Ovary (tissue), 9 donors: ENCODE measurements around the gene PTPN1. TPM values are rescaled to one million over a fixed set of nuclear protein-coding genes. Genes with fewer than 3 reads are reported as not detected.
"Not testable (repeated sequence)": the region's sequence is repeated elsewhere in the genome, so short reads cannot be mapped to it uniquely, and the experiment has no call there.

ENCODE experiments used
- DNase-seq, 5 donors: peaks; one replicate each; pipeline ENCODE4 v3.0.0-alpha.2; 2019 to 2020
- H3K27ac ChIP-seq, 2 donors: fragments of 200-600 bp; one replicate each; pipeline versions ENCODE4 v1.5.1 to v1.8.0; 2019 to 2022
- H3K27me3 ChIP-seq: fragments of 200-600 bp; one replicate; pipeline ENCODE4 v1.8.0; 2022
- H3K36me3 ChIP-seq: fragments of 200-600 bp; sonication (generic); one replicate; pipeline ENCODE4 v1.5.1; 2019
- H3K4me1 ChIP-seq: one replicate; pipeline ENCODE4 v1.8.1; 2013; ENCODE audit warnings: mild to moderate bottlenecking, moderate library complexity; ENCODE audit not compliant: insufficient read depth
- H3K4me3 ChIP-seq: fragments of 200-600 bp; sonication (generic); one replicate; pipeline ENCODE4 v1.5.1; 2017
- H3K9me3 ChIP-seq, 2 donors: fragments of 200-600 bp in 1 of 2; sonication (generic) in 1 of 2; one replicate each; pipeline versions ENCODE4 v1.5.1 to v1.8.1; 2013 to 2019; ENCODE audit warnings: mild to moderate bottlenecking in 1 of 2, moderate library complexity in 1 of 2
- CTCF ChIP-seq, 3 donors: fragments of 450-650 bp in 2 of 3; fragments of 200-600 bp in 1 of 3; IDR thresholded peaks; one replicate each; pipeline versions ENCODE4 v1.5.1 to v1.8.0; 2016 to 2022; ENCODE audit warnings: antibody characterized with exemption in 3 of 3, mild to moderate bottlenecking in 1 of 3
- EP300 ChIP-seq: sonication (generic); formaldehyde crosslinking; IDR thresholded peaks from one replicate; pipeline ENCODE4 v1.6.1; 2017; ENCODE audit warnings: antibody characterized with exemption
- POLR2A ChIP-seq: fragments of 450-650 bp; IDR thresholded peaks from one replicate; pipeline ENCODE4 v1.6.1; 2017; ENCODE audit warnings: antibody characterized with exemption, mild to moderate bottlenecking, moderate library complexity
- WGBS, 3 donors: extraction: QIAGEN DNeasy Blood & Tissue Kit in 1 of 3; methylation state at CpG; one replicate each; pipeline versions ENCODE4 v1.1.5 to v1.1.7; 2013 to 2017; 5-methylcytosine and 5-hydroxymethylcytosine counted together
- intact Hi-C, 4 donors: fragments of 100-400 bp; cut with DNase I; formaldehyde crosslinking; loops; one replicate each; pipeline versions ENCODE4 v1.11.0 to v1.15.1; 2022 to 2023
- polyA plus RNA-seq, 2 donors: library from polyadenylated mRNA; stranded (reverse); fragments of 200-250 nt in 1 of 2; fragments of 350-450 nt in 1 of 2; fragmentation: Illumina TruSeq in 1 of 2; extraction: RNeasy Lipid Tissue Mini Kit (QIAGEN cat#74804) in 1 of 2; gene quantifications; one replicate each; pipeline ENCODE4 v1.2.3, GENCODE V29; 2013 to 2014
- total RNA-seq, 7 donors: library from RNA; depleted of rRNA in 2 of 7; stranded (reverse); fragments of >200 nt in 2 of 7; fragmentation: NEBNext Ultra II Directional in 3 of 7; extraction: Animal tissue kit (Norgen Biotek cat#: 25700) in 3 of 7; gene quantifications; one replicate each; pipeline versions ENCODE4 v1.1.0 to v1.2.4, GENCODE V29; 2016 to 2023
- donor health status: DM: no; HTN: no; CAD: no; lungs with moderate emphysema.
- donor health status: DM: no; HTN: no; CAD: no.
- donor health status: Bipolar disorder and iron deficiency.
- donor health status: DM: yes; HTN: yes; CAD: no.
- donor health status: DM: no; HTN: no; CAD: no.
- donor health status: DM: yes; HTN: yes; CAD: no.

The PTPN1 gene
- total and polyA plus RNA-seq, 9 donors, result 17.6 to 36.7 (median 26.6) TPM

- WGBS, 3 donors, result 27 to 43% (median 28%) methylated on average over 15 of the region's 15 CpGs
- no peak overlapping the region for H3K27ac ChIP-seq
- no peaks in the 10 kb centered on the region for H3K9me3 ChIP-seq
- no peaks in the 10 kb centered on the region for H3K36me3 ChIP-seq
- H3K4me3 ChIP-seq, result no peak overlapping the region
- intact Hi-C loops, result no loop called here
- no peak for TF ChIP-seq POLR2A
- TF ChIP-seq CTCF (IDR thresholded peaks at IDR 0.05), result no peak
- TF ChIP-seq EP300, result no peak
- H3K27me3 ChIP-seq, result no peaks in the 10 kb centered on the region
- no peak for DNase-seq
- peaks cover 6% of the 10 kb centered on the region for H3K4me1 ChIP-seq
These were observed 86.0 kb downstream of the PTPN1 start for GRCh38 chr20:50595988-50596693.

GRCh38 chr20:50596694-50597021 is 86.5 kb downstream of the PTPN1 start:
- no peak for DNase-seq
- H3K4me3 ChIP-seq, result no peak overlapping the region
- H3K9me3 ChIP-seq, result no peaks in the 10 kb centered on the region
- TF ChIP-seq EP300, result no peak
- no peak for TF ChIP-seq POLR2A
- TF ChIP-seq CTCF (IDR thresholded peaks at IDR 0.05), result no peak
- no peaks in the 10 kb centered on the region for H3K36me3 ChIP-seq
- no peak overlapping the region for H3K27ac ChIP-seq
- H3K4me1 ChIP-seq, result peaks cover 6% of the 10 kb centered on the region
- WGBS, 3 donors, result 75 to 84% (median 82%) methylated on average over 11 of the region's 11 CpGs
- H3K27me3 ChIP-seq, result no peaks in the 10 kb centered on the region
- intact Hi-C loops, result no loop called here

- no peaks in the 10 kb centered on the region for H3K9me3 ChIP-seq
- no peak overlapping the region for H3K4me3 ChIP-seq
- WGBS, 3 donors, result 80 to 89% (median 81%) methylated on average over 19 to 22 of the region's 22 CpGs
- H3K27me3 ChIP-seq, result no peaks in the 10 kb centered on the region
- TF ChIP-seq CTCF (IDR thresholded peaks at IDR 0.05) (no peak), POLR2A (no peak), EP300 (no peak)
- intact Hi-C loops, result no loop called here
- DNase-seq, result no peak
- H3K36me3 ChIP-seq, result no peaks in the 10 kb centered on the region
- H3K4me1 ChIP-seq, result peaks cover 2% of the 10 kb centered on the region
- no peak overlapping the region for H3K27ac ChIP-seq
These were observed 87.3 kb downstream of the PTPN1 start for GRCh38 chr20:50597406-50597969.

GRCh38 chr20:50598074-50598473 is 87.9 kb downstream of the PTPN1 start:
- intact Hi-C loops, result no loop called here
- no peaks in the 10 kb centered on the region for H3K9me3 ChIP-seq
- H3K27ac ChIP-seq, result no peak overlapping the region
- H3K4me1 ChIP-seq, result no peaks in the 10 kb centered on the region
- 84 to 88% (median 87%) methylated on average over 7 of the region's 7 CpGs for WGBS, 3 donors
- no peaks in the 10 kb centered on the region for H3K27me3 ChIP-seq
- TF ChIP-seq EP300 (no peak), CTCF (IDR thresholded peaks at IDR 0.05) (no peak), POLR2A (no peak)
- no peaks in the 10 kb centered on the region for H3K36me3 ChIP-seq
- no peak overlapping the region for H3K4me3 ChIP-seq
- DNase-seq, result no peak

- intact Hi-C loops, H3K27me3 ChIP-seq, H3K4me1 ChIP-seq, H3K4me3 ChIP-seq, DNase-seq, H3K36me3 ChIP-seq, H3K27ac ChIP-seq, H3K9me3 ChIP-seq: not testable (repeated sequence)
- WGBS, 3 donors, result 95 to 98% (median 97%) methylated on average over 5 of the region's 5 CpGs
These were observed 88.6 kb downstream of the PTPN1 start for GRCh38 chr20:50598768-50599167.
